Cerebellar cortex (tissue), 1 donor: ENCODE data around the gene C1QTNF8.

Experiments
- DNase-seq: peaks from one replicate; pipeline ENCODE4 v3.0.0-alpha.2; 2015; ENCODE audit warnings: low spot score

The C1QTNF8 gene

GRCh38 chr16:1096169-1097082 lies at the start of gene C1QTNF8:
C1QTNF8 (minus strand) TSS chr16:1096244; CDS start chr16:1094922, 1,322 bp downstream.
- DNase-seq = peak; percentile 26

GRCh38 chr16:1145383-1146100 lies 49.5 kb upstream of the C1QTNF8 start:
- no peak for DNase-seq

GRCh38 chr16:1144476-1145382 lies 48.7 kb upstream of the C1QTNF8 start:
- DNase-seq = no peak

GRCh38 chr16:1143761-1144450 lies 47.9 kb upstream of the C1QTNF8 start:
- DNase-seq = no peak

GRCh38 chr16:1142911-1143310 lies 46.9 kb upstream of the C1QTNF8 start:
- no peak for DNase-seq

GRCh38 chr16:1141716-1142115 lies 45.7 kb upstream of the C1QTNF8 start:
- no peak for DNase-seq

GRCh38 chr16:1141191-1141590 lies 45.1 kb upstream of the C1QTNF8 start:
- DNase-seq = no peak

GRCh38 chr16:1140582-1141162 lies 44.6 kb upstream of the C1QTNF8 start:
- DNase-seq = no peak

GRCh38 chr16:1137604-1138003 lies 41.6 kb upstream of the C1QTNF8 start:
- DNase-seq = no peak

- no peak for DNase-seq
These were observed 39.4 kb upstream of the C1QTNF8 start for GRCh38 chr16:1135459-1135825.

GRCh38 chr16:1134776-1135458 lies 38.9 kb upstream of the C1QTNF8 start:
- DNase-seq = no peak

GRCh38 chr16:1133810-1134520 lies 37.9 kb upstream of the C1QTNF8 start:
- DNase-seq = no peak

- no peak for DNase-seq
These were observed 37.2 kb upstream of the C1QTNF8 start for GRCh38 chr16:1133271-1133670.

- no peak for DNase-seq
These were observed 36.4 kb upstream of the C1QTNF8 start for GRCh38 chr16:1132431-1132830.

GRCh38 chr16:1131378-1131994 lies 35.4 kb upstream of the C1QTNF8 start:
- DNase-seq = no peak

GRCh38 chr16:1130382-1130781 lies 34.3 kb upstream of the C1QTNF8 start:
- DNase-seq = no peak

GRCh38 chr16:1129106-1129960 lies 33.3 kb upstream of the C1QTNF8 start:
- DNase-seq = no peak

GRCh38 chr16:1127971-1128715 lies 32.1 kb upstream of the C1QTNF8 start:
- DNase-seq = no peak
